Prostate gland (tissue), 2 donors: Measurements from ENCODE around the gene CDHR1. TPM values are rescaled to one million over a fixed set of nuclear protein-coding genes. Genes with fewer than 3 reads are reported as not detected.

ENCODE experiments used
- DNase-seq: peaks from one replicate; pipeline ENCODE4 v3.0.0-alpha.2; 2019; ENCODE audit warnings: low spot score
- H3K27ac ChIP-seq, 2 donors: fragments of 200-600 bp; sonication (generic); 2 replicates each; pipeline ENCODE4 v1.5.1; 2017 to 2019
- H3K27me3 ChIP-seq: fragments of 200-600 bp; sonication (generic); replicated peaks from 2 replicates; pipeline ENCODE4 v1.5.1; 2019; ENCODE audit not compliant: insufficient read depth
- H3K36me3 ChIP-seq, 2 donors: fragments of 200-600 bp; sonication (generic); 1 replicate in 1 of 2; 2 replicates in 1 of 2; pipeline versions ENCODE4 v1.5.1 to v1.8.1; 2017 to 2019
- H3K4me1 ChIP-seq: fragments of 200-600 bp; sonication (generic); replicated peaks from 2 replicates; pipeline ENCODE4 v1.5.1; 2019
- H3K4me3 ChIP-seq, 2 donors: fragments of 200-600 bp; sonication (generic); 2 replicates each; pipeline ENCODE4 v1.5.1; 2017 to 2019
- H3K9me3 ChIP-seq: fragments of 200-600 bp; sonication (generic); 2 replicates; pipeline ENCODE4 v1.5.1; 2017
- POLR2A ChIP-seq: fragments of 450-650 bp; IDR thresholded peaks from one replicate; pipeline ENCODE4 v1.6.1; 2016; ENCODE audit warnings: antibody characterized with exemption, mild to moderate bottlenecking
- POLR2AphosphoS5 ChIP-seq: sonication (generic); formaldehyde crosslinking; IDR thresholded peaks from one replicate; pipeline ENCODE4 v1.6.1; 2017; ENCODE audit warnings: antibody characterized with exemption
- WGBS: methylation state at CpG from one replicate; pipeline ENCODE4 v1.1.5; 2018; 5-methylcytosine and 5-hydroxymethylcytosine counted together
- intact Hi-C: fragments of 100-400 bp; cut with DNase I; formaldehyde crosslinking; loops from one replicate; pipeline ENCODE4 v1.14.2; 2022
- total RNA-seq, 2 donors: library from RNA; depleted of rRNA; stranded (reverse); fragments of >200 nt; gene quantifications; one replicate each; pipeline ENCODE4 v1.1.0, GENCODE V29; 2016
- TF ChIP-seq, protein P1 (sequence below), 4 experiments: fragments of 200-600 bp in 2 of 4; fragments of 450-650 bp in 2 of 4; sonication (generic) in 2 of 4; IDR thresholded peaks; 1 replicate in 3 of 4; 2 replicates in 1 of 4; pipeline ENCODE4 v1.5.1; 2016 to 2019; ENCODE audit warnings: antibody characterized with exemption in 4 of 4, mild to moderate bottlenecking in 2 of 4, moderate library complexity in 2 of 4

CDHR1 gene
- total RNA-seq, 2 donors from 2014 or later, result 0.45 to 0.82 TPM

DNA sequence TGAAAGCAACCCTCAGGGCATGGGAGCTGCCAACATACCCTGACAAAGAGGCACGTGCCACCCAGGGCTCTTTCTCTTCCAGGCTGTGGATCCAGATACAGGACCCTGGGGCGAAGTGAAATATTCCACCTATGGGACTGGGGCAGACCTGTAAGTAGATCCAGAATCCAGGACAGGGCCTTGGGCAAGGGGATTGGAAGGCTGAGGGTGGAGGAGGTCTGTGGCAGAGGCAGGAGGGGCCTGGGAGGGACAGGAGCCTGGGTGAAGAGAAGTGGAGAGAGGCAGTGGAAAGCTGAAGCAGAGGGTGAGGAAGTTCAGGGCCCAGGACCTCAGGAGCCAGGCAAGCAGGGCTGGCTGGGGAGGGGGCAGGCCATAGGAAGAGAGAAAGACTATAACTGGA is 17.2 kb downstream of the CDHR1 start:
- intact Hi-C loops, result no loop called here
- no peak overlapping the region for H3K27ac ChIP-seq
- DNase-seq, result no peak
- no peaks in the 10 kb centered on the region for H3K4me1 ChIP-seq
- TF ChIP-seq POLR2AphosphoS5, result no peak
- TF ChIP-seq, protein P1, sequence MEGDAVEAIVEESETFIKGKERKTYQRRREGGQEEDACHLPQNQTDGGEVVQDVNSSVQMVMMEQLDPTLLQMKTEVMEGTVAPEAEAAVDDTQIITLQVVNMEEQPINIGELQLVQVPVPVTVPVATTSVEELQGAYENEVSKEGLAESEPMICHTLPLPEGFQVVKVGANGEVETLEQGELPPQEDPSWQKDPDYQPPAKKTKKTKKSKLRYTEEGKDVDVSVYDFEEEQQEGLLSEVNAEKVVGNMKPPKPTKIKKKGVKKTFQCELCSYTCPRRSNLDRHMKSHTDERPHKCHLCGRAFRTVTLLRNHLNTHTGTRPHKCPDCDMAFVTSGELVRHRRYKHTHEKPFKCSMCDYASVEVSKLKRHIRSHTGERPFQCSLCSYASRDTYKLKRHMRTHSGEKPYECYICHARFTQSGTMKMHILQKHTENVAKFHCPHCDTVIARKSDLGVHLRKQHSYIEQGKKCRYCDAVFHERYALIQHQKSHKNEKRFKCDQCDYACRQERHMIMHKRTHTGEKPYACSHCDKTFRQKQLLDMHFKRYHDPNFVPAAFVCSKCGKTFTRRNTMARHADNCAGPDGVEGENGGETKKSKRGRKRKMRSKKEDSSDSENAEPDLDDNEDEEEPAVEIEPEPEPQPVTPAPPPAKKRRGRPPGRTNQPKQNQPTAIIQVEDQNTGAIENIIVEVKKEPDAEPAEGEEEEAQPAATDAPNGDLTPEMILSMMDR (IDR thresholded peaks at IDR 0.05), result no peak
- no peak for TF ChIP-seq POLR2A
- no peaks in the 10 kb centered on the region for H3K27me3 ChIP-seq
- no peak overlapping the region for H3K4me3 ChIP-seq
- 71% methylated on average over 2 of the region's 2 CpGs for WGBS
- no peaks in the 10 kb centered on the region for H3K9me3 ChIP-seq
- no peaks in the 10 kb centered on the region for H3K36me3 ChIP-seq

DNA sequence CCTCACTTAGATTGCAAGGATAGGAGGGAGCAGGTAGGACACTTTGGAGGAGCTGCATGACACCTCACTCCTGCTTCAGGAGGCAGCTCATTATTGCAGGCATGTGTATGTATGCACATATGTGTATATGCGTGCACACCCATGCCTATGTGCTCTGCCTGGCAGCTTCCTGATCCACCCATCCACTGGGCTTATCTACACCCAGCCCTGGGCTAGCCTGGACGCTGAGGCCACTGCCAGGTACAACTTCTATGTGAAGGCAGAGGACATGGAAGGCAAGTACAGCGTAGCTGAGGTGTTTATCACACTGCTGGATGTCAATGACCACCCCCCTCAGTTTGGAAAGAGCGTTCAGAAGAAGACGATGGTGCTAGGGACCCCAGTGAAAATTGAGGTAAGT is 17.7 kb downstream of the CDHR1 start:
- Histone ChIP-seq H3K27me3 (no peaks in the 10 kb centered on the region), H3K4me3 (no peak overlapping the region), H3K4me1 (no peaks in the 10 kb centered on the region), H3K36me3 (no peaks in the 10 kb centered on the region), H3K27ac (no peak overlapping the region), H3K9me3 (no peaks in the 10 kb centered on the region)
- no peak for DNase-seq
- TF ChIP-seq, protein P1 (IDR thresholded peaks at IDR 0.05), result no peak
- TF ChIP-seq POLR2AphosphoS5 (no peak), POLR2A (no peak)
- intact Hi-C loops, result no loop called here
- WGBS, result 75% methylated on average over 5 of the region's 5 CpGs

DNA sequence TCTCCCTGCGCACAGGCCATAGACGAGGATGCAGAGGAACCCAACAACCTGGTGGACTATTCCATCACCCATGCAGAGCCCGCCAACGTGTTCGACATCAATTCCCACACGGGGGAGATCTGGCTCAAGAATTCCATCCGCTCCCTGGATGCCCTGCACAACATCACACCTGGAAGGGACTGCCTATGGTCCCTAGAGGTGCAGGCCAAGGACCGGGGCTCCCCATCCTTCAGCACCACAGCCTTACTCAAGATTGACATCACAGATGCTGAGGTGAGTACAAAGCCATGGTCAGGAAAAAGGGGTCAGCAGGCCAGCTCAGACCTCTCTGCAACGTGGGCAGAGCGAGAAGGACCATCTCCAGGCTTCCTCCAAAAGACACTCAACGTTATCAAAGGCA is 18.7 kb downstream of the CDHR1 start:
- 89% methylated on average over 11 of the region's 11 CpGs for WGBS
- H3K27me3 ChIP-seq, result no peaks in the 10 kb centered on the region

DNA sequence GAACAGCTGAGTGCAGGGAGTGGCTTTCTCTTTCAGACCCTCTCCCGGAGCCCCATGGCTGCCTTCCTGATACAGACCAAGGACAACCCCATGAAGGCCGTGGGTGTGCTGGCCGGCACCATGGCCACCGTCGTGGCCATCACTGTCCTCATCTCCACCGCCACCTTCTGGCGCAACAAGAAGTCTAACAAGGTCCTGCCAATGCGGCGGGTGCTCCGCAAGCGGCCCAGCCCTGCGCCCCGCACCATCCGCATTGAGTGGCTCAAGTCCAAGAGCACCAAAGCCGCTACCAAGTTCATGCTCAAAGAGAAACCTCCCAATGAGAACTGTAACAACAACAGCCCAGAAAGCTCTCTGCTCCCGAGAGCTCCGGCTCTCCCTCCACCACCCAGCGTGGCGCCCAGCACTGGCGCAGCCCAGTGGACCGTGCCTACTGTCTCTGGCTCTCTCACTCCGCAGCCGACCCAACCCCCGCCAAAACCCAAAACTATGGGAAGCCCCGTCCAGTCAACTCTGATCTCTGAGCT is 19.8 kb downstream of the CDHR1 start:
- TF ChIP-seq POLR2AphosphoS5 (no peak), POLR2A (no peak)
- TF ChIP-seq, protein P1 (IDR thresholded peaks at IDR 0.05), result no peak
- intact Hi-C loops, result no loop called here
- DNase-seq, result no peak

More for the DNA sequence above, 18.7 kb downstream of the CDHR1 start:
- no peaks in the 10 kb centered on the region for H3K4me1 ChIP-seq
- no peak for DNase-seq
- no peak overlapping the region for H3K27ac ChIP-seq
- no peak overlapping the region for H3K4me3 ChIP-seq
- TF ChIP-seq, protein P1 (IDR thresholded peaks at IDR 0.05), result no peak
- TF ChIP-seq POLR2AphosphoS5, result no peak
- no peak for TF ChIP-seq POLR2A
- no peaks in the 10 kb centered on the region for H3K36me3 ChIP-seq
- intact Hi-C loops, result no loop called here
- H3K9me3 ChIP-seq, result no peaks in the 10 kb centered on the region

DNA sequence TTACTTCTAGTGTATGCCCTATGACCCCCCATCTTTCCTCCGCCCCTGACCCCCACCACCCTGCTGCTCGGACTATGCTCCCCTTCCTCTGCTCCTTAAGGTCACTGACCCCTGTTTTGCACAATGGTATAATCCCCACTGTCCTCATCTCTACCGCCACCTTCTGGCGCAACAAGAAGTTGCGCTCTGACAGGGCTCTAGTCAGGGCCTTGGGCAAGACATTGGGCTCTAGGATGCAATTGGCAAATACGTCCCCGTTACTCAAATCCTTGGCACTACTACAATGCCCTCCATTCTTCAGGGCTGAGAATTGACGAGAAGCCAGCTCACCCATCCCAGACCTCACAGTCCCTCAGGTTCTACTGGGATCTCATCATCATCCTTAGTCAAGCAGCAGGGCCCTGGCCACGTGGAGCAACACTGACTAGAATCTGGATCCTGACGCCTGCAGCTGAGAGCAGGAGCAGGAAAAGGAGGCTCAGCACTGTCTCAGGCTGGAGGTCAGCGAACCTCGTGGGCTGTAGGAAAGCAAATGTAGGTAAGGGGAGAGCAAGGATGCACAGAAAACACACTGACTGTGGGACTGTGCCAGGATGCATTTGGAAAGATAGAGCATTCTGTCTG is 20.4 kb downstream of the CDHR1 start:
- H3K36me3 ChIP-seq, result no peaks in the 10 kb centered on the region
- H3K27me3 ChIP-seq, result no peaks in the 10 kb centered on the region
- no peak overlapping the region for H3K27ac ChIP-seq
- TF ChIP-seq, protein P1 (IDR thresholded peaks at IDR 0.05), result no peak
- TF ChIP-seq POLR2AphosphoS5, result no peak
- no peaks in the 10 kb centered on the region for H3K9me3 ChIP-seq
- no peak for DNase-seq
- no peaks in the 10 kb centered on the region for H3K4me1 ChIP-seq
- intact Hi-C loops, result no loop called here
- H3K4me3 ChIP-seq, result no peak overlapping the region
- 44% methylated on average over 12 of the region's 12 CpGs for WGBS

More for the DNA sequence above, 19.8 kb downstream of the CDHR1 start:
- no peak overlapping the region for H3K4me3 ChIP-seq
- H3K27me3 ChIP-seq, result no peaks in the 10 kb centered on the region
- no peaks in the 10 kb centered on the region for H3K36me3 ChIP-seq
- no peak overlapping the region for H3K27ac ChIP-seq
- no peaks in the 10 kb centered on the region for H3K9me3 ChIP-seq
- H3K4me1 ChIP-seq, result no peaks in the 10 kb centered on the region
- 75% methylated on average over 25 of the region's 25 CpGs for WGBS
